ENCODE measurements around the gene NPIPA1.
"Not testable (repeated sequence)": the region's sequence is repeated elsewhere in the genome, so short reads cannot be mapped to it uniquely, and the experiment has no call there.

Gene NPIPA1

DNA sequence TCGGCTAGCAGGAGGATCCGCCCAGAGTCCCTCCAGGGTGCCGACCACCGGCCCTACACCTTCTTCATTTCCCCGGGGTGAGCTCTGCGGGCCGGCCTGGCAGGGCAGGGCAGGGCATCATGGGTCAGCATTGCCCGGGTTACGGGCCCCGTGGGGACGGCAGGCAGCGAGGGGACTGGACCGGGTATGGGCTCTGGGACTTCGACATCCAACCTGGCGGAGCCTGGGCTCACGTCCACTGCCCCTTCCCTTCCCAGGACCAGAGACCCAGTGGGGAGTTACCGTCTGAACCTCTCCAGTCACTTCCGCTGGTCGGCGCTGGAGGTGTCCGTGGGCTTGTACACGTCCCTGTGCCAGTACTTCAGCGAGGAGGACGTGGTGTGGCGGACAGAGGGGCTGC, 7.0 kb upstream of the NPIPA1 start:
- DNase-seq (ENCODE audit: low read depth in 1 of 2, low spot score in 1 of 2) = not testable (repeated sequence)

DNA sequence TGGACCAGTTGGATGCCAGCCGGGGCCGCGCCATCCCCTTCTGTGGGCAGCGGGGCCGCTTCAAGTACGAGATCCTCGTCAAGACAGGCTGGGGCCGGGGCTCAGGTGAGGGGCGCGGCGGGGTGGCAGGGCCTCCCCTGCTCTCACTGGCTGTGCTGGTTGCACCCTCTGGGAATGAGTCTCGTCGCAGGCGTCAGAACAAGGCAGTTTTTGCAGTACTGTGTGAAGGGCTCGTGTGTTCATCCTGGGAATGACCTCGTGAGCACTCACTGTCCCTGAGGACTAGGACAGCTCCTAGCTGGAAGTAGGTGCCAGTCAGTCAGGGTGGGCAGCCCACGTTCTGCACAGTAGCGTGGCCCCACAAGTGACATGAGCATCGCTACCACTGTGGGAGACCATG, 6.3 kb upstream of the NPIPA1 start:
- DNase-seq (ENCODE audit: low read depth in 1 of 2, low spot score in 1 of 2) = not testable (repeated sequence)

DNA sequence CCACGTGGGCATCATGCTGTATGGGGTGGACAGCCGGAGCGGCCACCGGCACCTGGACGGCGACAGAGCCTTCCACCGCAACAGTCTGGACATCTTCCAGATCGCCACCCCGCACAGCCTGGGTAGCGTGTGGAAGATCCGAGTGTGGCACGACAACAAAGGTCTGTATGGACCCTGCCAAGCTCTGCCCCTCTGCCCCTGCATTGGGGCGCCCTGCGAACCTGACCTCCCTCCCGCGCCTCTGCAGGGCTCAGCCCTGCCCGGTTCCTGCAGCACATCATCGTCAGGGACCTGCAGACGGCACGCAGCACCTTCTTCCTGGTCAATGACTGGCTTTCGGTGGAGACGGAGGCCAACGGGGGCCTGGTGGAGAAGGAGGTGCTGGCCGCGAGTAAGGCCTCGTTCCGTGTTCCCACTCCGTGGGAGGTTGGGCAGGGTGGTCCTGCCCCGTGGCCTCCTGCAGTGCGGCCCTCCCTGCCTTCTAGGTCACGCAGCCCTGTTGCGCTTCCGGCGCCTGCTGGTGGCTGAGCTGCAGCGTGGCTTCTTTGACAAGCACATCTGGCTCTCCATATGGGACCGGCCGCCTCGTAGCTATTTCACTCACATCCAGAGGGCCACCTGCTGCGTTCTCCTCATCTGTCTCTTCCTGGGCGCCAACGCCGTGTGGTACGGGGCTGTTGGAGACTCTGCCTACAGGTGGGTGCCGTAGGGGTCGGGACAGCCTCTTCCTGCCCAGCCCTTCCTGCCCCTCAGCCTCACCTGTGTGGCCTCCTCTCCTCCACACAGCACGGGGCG, 4.5 kb upstream of the NPIPA1 start:
- not testable (repeated sequence) for DNase-seq (ENCODE audit: low read depth in 1 of 2, low spot score in 1 of 2)

DNA sequence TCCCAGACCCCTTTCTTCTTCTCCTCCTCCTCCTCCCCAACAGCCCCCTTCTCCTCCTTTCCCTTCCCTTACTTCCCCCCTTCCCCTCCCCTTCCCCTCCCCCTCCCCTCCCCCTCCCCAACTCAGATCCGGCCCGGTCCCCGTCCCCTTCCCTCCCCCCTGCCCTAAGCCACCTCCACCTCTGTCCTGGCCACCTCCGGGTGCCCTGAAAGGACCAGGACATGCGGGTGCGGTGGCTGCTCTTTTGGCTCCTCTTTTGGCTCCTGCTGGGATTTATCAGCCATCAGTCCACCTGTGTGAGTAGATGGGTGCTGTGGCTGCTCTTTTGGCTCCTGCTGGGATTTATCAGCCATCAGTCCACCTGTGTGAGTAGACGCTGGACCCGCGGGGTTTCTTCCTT, 751 bp downstream of the NPIPA1 start:
- DNase-seq (ENCODE audit: low read depth in 1 of 2, low spot score in 1 of 2) = not testable (repeated sequence)

DNA sequence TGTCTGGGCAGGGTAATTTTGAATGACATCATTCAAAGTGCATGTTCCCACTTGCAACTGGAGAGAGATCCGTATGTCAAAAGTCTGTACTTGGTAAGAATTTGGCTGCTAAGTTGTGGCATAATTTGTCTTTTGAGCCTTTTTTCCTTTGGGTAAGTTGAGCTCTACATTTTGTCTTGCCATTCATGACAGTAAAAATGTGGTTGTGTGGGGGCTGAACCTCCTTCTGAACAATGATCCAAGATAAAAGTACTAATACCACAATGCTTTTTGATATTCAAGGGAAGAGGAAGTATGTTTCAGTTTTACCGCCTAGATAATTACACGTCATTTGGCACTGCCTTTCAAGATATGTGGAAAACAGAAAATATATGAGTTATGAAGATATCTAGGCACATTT, 5.4 kb downstream of the NPIPA1 start:
- not testable (repeated sequence) for DNase-seq (ENCODE audit: low read depth in 1 of 2, low spot score in 1 of 2)

DNA sequence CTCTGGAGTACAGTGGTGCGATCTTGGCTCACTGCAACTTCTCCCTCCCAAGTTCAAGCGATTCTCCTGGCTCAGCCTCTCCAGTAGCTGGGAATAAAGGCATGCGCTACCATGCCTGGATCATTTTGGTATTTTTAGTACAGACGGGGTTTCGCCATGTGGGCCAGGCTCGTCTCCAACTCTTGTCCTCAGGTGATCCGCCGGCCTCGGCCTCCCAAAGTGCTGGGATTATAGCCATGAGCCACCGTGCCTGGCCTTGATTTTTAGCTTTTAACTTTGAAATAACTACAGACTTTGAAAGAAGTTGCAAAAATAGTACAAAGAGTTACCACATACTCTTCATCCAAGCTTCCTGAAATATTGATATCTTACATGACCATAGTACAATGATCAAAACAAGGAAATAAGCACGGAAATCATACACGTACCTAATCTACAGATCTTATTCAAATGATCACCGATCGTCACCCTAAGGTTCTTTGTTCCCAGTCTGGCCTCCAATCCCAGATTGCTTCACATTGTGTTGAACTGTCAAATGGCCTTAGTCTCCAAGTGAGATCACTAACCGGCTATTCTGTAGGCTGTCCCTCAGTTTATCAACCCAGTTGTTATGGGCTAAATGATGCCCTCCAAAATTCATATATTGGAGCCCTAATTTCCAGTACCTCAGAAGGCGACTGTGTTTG, 18.4 kb downstream of the NPIPA1 start:
- no peak for DNase-seq (ENCODE audit: low read depth in 1 of 2, low spot score in 1 of 2)

DNA sequence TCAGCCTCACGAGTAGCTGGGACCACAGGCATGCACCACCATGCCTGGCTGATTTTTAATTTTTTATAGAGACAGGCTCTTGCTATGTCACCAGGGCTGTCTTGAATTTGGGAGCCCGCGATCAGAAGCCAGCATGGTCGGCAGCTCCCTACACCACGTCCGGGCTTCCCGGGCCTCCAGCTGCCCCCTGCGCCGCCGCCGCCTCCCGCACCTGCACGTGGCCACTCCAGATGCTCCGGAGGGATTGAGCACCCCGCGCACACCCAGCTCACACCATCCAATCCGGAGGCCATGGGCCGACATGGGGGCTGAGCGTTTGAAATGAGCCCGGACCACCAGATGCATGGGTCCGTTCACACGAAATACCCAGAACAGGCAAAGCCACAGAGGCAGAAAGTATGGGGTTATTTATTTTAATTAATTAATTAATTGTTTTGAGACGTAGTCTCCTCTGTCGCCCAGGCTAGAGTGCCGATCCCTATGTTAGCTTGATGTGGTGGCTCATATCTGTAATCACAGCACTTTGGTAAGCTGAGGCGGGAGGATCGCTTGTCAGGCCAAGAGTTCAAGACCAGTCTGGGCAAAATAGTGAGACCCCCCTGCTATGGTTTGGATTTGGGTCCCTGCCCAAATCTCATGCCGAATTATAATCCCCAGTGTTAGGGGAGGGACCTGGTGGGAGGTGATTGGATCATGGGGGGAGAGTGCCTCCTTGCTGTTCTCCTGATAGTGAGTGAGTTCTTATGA, 20.5 kb downstream of the NPIPA1 start:
- no peak for DNase-seq (ENCODE audit: low read depth in 1 of 2, low spot score in 1 of 2)

DNA sequence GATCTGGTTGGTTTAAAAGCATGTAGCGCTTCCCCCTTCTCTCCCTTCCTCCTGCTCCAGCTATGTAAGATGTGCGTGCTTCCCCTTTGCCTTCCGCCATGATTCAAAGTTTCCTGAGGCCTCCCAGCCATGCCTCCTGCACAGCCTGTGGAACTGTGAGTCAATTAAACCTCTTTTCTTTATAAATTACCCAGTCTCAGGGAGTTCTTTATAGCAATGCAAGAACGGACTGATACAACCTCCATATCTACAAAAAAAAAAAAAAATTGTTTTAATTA, 21.0 kb downstream of the NPIPA1 start:
- DNase-seq (ENCODE audit: low read depth in 1 of 2, low spot score in 1 of 2) = no peak

DNA sequence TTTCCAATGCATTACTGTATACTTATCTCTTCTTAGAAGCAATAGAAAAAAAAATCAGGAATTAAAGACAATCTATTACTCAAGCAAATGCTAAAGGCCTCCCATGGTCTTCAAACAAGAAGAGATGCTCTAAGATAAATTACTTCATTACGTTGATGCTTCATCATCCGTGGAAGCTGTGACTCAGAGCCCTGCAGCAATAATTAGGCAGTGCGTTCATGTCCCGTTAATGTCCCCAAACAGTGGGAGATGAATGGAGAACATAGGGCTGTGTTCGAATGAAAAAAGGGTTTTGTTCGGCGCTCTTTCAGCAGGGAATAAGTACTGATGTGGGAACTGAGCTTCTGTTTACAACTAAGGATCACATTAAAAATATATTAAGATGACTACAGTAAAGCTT, 21.7 kb downstream of the NPIPA1 start:
- no peak for DNase-seq (ENCODE audit: low read depth in 1 of 2, low spot score in 1 of 2)

DNA sequence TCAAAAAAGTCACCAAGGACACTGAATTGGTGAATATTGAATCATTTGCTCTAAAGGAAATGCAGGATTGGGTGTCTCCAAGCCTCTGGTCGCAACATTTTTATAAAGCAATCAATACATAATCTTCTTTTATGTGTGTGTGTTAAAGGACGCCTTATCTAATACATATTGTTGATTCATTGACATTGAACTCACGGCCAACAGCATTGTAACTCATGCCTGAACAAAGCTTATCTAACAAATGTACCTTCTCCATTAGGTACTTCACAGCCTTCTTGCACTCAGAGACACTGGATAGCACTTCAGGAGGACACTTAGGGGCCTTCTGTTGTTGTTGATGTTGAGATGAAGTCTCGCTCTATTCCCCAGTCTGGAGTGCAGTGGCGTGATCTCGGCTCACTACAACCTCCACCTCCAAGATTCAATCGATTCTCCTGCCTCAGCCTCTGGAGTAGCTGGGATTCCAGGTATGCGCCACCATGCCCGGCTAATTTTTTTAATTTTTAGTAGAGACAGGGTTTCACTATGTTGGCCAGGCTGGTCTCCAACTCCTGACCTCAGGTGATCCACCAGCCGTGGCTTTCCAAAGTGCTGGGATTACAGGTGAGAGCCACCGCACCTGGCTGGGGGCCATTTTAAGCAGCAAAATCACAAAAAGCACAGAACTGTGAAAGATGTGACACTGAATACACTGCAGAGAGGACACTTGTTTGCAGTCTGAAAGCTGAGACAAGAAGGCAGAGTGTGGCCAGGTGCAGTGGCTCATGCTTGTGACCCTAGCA, 24.4 kb downstream of the NPIPA1 start:
- DNase-seq (ENCODE audit: low read depth in 1 of 2, low spot score in 1 of 2) = no peak

DNA sequence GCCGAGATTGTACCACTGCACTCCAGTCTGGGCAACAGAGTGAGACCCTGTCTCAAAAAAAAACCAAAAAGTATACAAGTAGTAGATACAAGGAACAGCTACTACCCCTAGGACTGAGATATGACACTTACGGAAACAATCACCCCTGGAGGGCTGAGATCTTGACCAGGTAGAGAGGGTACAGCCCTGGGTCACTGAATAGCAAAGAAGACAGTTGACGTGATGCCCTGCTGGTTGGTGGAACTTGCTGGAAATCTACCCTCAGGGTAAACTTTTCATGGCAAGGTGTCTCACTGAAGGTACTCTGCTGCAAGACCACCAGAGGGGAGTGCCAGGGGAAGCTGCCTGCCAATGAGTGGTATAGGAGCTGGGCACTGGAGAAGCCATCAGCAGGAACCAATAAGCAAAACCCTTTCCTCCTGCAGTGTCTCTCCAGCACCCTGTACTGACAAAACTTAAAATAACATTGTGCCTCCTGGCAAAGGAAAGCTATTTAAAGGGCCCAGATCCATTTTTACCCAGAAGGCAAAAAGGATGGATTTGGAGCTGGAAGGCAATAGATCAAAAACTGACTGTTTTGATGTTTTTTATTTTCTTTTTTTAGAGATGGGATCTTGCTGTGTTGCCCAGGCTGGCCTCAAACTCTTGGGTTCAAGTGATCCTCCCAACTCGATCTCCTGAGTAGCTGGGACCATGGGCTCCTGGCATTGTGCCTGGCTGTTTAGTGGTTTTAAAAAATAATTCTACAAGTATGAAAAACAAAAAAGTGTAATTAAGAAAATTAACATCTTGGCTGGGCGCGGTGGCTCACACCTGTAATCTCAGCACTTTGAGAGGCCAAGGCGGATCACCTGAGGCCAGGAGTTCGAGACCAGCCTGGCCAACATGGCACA, 26.3 kb downstream of the NPIPA1 start:
- DNase-seq (ENCODE audit: low read depth in 1 of 2, low spot score in 1 of 2) = no peak

DNA sequence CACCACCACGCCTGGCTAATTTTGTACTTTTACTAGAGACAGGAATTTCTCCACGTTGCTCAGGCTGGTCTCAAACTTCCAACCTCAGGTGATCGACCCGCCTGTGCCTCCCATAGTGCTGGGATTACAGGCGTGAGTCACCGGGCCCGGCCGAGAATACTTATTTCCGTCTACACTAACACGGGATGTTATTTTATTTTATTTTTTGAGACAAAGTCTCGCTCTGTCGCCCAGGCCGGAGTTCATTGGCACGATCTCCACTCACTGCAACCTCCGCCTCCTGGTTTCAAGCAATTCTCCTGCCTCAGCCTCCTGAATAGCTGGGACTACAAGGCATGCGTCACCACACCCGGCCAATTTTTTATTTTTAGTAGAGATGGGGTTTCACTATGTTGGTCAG, 28.1 kb downstream of the NPIPA1 start:
- DNase-seq (ENCODE audit: low read depth in 1 of 2, low spot score in 1 of 2) = no peak

DNA sequence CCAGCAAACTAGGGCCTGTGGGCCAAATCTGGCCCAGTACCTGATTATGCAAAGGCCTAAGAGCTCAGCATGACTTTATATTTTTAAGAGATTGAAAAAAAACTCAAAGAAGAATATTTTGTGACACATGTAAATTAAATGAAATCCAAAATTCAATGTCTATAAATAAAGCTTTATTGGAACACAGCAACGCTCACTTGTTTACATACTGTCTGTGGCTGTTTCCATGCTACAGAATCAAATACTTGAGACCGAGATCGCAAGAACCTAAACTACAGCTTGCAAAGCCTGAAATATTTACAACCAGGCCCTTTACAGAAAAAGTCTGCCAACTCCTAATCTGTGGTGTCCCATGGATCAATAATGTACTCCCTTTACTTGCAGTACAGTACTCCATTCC, 32.6 kb downstream of the NPIPA1 start:
- not testable (repeated sequence) for DNase-seq (ENCODE audit: low read depth in 1 of 2, low spot score in 1 of 2)

DNA sequence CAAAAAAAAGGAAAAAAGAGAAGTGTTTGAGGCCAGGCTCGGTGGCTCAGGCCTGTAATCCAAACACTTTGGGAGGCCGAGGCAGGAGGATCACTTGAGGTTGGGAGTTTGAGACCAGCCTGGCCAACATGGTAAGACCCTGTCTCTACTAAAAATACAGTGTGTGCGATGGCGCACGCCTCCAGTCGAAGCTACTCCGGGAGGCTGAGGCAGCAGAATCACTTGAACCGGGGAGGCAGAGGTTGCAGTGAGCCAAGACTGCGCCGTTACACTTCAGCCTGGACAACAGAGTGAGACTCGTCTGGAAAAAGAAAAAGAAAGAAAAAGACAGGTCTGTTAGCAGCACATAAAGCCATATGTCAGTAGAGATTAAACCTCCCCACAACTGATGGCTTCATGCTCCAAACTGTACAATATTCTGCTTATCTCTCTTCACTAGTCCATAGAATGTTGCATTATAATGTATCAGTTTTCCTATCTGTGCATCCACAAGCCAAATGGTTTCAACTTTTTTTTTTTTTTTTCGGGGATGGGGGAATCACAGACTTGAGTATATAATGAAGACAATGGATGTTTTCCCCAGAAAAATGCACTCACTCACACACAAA, 34.5 kb downstream of the NPIPA1 start:
- not testable (repeated sequence) for DNase-seq (ENCODE audit: low read depth in 1 of 2, low spot score in 1 of 2)

DNA sequence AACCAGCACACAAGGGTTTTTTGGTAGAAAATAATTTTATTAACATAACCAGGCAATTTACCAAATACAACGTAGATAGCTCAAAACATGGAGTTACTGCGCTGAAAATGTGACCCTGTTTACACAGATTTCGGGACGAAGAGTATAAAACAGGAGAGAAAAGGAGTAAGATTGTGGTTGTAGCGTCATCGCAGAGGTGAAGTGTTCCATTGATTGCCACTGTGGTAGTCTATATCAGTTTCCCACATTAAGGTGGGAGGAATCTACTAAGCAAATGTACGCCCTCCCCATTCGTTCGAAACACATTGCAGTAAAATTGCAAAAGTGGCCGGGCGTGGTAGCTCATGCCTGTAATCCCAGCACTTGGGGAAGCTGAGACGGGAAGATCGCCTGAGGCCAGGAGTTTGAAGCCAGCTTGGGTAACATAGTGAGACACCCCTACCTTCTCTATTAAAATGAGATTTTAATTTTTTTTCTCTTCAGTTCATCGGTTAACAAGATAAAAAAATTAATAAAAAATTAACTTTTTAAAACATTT, 36.6 kb downstream of the NPIPA1 start:
- DNase-seq (ENCODE audit: low read depth in 1 of 2, low spot score in 1 of 2) = not testable (repeated sequence)

DNA sequence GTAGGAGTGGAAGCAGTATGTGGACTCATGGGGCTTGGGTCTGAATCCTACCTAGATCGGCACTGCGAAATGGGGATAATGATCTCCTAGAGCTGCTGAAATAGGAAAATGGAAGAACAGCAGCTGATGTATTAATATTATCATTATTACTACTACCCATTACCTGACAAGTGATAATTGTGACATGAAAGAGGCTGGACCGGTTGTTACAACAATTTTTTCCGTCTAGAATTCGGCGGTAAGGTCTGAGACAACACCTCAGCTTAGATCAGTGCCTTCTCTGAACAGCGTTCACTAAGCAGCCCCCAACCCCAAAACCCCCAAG, 37.0 kb downstream of the NPIPA1 start:
- DNase-seq (ENCODE audit: low read depth in 1 of 2, low spot score in 1 of 2) = not testable (repeated sequence)

DNA sequence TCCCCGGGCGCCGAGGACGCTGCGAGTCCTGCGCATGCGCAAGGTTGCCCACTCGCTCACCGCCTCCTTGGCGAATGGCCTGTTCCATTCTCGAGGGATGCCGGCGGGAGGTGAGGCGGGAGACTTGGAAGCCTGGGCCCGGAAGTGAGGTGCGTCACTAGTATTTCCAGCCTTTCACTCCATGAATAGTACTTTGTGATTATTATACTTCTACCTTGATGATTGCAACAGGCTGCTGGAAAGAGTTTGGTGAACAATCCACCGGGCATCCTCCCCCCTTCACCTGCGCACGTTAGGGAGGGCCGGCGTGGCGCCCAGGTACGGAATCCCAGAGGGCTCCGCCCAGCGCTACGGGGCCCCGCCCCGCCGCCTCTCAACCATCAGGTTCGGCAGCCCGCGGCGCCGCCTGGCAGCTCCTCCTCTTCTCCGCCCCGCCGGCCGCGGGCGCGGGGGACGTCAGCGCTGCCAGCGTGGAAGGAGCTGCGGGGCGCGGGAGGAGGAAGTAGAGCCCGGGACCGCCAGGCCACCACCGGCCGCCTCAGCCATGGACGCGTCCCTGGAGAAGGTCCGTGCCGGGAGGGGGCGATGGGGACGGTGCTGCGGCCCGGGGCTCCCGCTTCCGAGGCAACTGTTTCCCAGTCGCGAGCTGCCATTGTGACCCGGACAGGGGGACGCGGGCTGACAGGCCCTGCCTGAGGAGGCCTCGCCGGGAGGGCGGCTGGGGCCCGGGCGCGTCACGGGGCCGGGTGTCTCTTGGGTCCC, 37.6 kb downstream of the NPIPA1 start, which contains the start of gene PDXDC1:
TSS of gene PDXDC1 (plus strand) at position 371 of the 762 bp plus-strand sequence. CDS start at position 545, 174 bp downstream.
- peak; percentile 92 to 98 for DNase-seq (ENCODE audit: low read depth in 1 of 2, low spot score in 1 of 2)

DNA sequence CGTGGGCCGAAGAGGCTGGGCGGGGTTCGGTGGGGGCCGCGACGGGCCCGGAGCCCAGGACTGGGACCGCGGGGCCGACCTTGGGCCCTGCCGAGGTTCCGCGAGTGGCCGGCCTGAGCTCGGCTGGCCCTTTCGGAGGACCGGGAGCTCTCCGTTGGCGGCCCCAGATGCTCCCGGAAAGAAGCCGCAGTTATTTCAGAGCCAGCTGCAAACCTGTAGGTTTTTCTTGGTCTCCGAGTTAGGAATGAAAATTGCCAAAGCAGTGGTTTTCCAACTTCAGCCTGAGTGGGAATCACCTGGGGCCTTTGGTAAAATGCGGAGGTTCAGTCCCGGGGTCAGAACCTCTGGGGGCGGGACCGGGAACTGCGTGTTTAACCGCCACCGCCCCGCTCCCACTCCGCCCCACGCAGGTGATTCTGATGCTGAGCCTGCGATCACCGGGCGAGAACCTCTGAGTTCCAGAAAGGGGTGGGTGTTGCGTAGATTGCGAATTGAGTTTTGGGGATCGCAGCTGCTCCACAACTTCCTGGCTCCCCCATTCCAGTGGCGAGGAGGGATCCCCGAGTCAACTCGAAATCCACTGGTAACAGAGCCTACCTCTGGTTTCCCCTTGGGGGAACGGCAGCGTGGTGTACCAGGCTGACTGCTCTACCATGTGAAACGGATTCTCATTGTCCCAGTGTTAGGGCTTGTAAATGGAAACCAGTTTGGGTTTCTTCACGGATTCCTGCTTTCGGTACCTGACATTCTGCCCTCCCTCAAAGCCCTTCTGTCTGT, 38.4 kb downstream of the NPIPA1 start:
- peak; percentile 31 to 39 for DNase-seq (ENCODE audit: low read depth in 1 of 2, low spot score in 1 of 2)

All from activated CD4-positive, alpha-beta T cell treated with anti-CD3 and anti-CD28 coated beads, Interleukin-2, amount 50 U/mL, for 24 hours (primary cell).